Measurements from ENCODE around the gene SLC7A1. TPM values are rescaled to one million over a fixed set of nuclear protein-coding genes. Genes with fewer than 3 reads are reported as not detected.
A peak's percentile ranks its signal among the peaks of the same experiment; 100 is the strongest.

SLC7A1 gene
- polyA plus RNA-seq, 3 donors, result 0.89 to 2.2 (median 0.92) TPM

DNA sequence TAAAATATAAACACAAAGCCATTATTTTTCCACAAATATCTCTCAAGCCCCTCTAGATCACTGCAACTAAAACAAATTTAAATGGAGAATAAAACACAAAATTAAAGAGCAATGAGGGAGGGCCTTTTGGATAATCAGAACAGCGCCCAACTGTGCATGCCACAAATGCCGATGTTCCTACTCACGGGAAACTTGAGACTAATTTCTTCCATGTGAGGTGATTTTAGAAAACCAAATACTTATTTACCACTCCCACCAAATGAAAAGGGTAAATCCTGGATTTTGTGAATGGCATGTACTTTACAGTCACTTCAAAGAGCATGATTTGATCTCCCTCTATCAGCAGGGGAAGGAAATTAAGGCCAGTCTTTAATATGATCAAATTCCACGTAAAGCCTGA, 74.8 kb downstream of the SLC7A1 start:
- intact Hi-C loops (cut with micrococcal nuclease), result no loop called here
- H3K4me1 ChIP-seq (ENCODE audit: control insufficient read depth in 1 of 2, insufficient read depth in 2 of 2, low read length in 2 of 2), result no peaks in the 10 kb centered on the region
- H2AFZ ChIP-seq (ENCODE audit: insufficient read depth, low read depth, low read length, poor library complexity, severe bottlenecking), result no peak overlapping the region
- no peaks in the 10 kb centered on the region for H4K20me1 ChIP-seq (ENCODE audit: insufficient read depth, low read length)
- no peak overlapping the region for H3K4me3 ChIP-seq (replicated peaks in 1 of 3; ENCODE audit: low read depth in 2 of 3, low read length in 3 of 3)
- H3K9me3 Mint-ChIP-seq, result peaks cover 0 to 2% (median 0%) of the 10 kb centered on the region in 7 donors
- H3K9ac ChIP-seq (ENCODE audit: insufficient read depth, low read length, poor library complexity, severe bottlenecking), result no peak overlapping the region
- peaks cover 72 to 76% of the 10 kb centered on the region in 2 donors for H3K36me3 Mint-ChIP-seq
- H3K4me1 Mint-ChIP-seq, result no peaks in the 10 kb centered on the region
- no peaks in the 10 kb centered on the region for H3K9me3 ChIP-seq (replicated peaks in 1 of 2; ENCODE audit: control insufficient read depth in 1 of 2, insufficient read depth in 1 of 2, low read length in 2 of 2)
- H3K79me2 ChIP-seq (ENCODE audit: insufficient read depth, low read length), result no peaks in the 10 kb centered on the region
- WGBS (ENCODE audit: insufficient coverage), result no CpG with 5 or more reads among the region's 4 CpGs
- no peak overlapping the region for H3K27ac ChIP-seq (ENCODE audit: low read depth in 1 of 2, low read length in 2 of 2)
- H3K36me3 ChIP-seq (replicated peaks in 1 of 2; ENCODE audit: control insufficient read depth in 1 of 2, insufficient read depth in 2 of 2, low read length in 2 of 2), result peaks cover 76 to 90% of the 10 kb centered on the region in 2 donors
- no peaks in the 10 kb centered on the region for H3K27me3 ChIP-seq (ENCODE audit: control insufficient read depth in 2 of 2, insufficient read depth in 2 of 2, low read length in 2 of 2)
- no peak for DNase-seq
- no peak overlapping the region for H3K4me3 Mint-ChIP-seq
- H3K27me3 Mint-ChIP-seq (ENCODE audit: low read depth in 3 of 3), result peaks cover 0 to 2% (median 0%) of the 10 kb centered on the region in 3 donors
- TF ChIP-seq, protein P1, sequence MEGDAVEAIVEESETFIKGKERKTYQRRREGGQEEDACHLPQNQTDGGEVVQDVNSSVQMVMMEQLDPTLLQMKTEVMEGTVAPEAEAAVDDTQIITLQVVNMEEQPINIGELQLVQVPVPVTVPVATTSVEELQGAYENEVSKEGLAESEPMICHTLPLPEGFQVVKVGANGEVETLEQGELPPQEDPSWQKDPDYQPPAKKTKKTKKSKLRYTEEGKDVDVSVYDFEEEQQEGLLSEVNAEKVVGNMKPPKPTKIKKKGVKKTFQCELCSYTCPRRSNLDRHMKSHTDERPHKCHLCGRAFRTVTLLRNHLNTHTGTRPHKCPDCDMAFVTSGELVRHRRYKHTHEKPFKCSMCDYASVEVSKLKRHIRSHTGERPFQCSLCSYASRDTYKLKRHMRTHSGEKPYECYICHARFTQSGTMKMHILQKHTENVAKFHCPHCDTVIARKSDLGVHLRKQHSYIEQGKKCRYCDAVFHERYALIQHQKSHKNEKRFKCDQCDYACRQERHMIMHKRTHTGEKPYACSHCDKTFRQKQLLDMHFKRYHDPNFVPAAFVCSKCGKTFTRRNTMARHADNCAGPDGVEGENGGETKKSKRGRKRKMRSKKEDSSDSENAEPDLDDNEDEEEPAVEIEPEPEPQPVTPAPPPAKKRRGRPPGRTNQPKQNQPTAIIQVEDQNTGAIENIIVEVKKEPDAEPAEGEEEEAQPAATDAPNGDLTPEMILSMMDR (IDR thresholded peaks at IDR 0.05), result no peak
- H3K4me2 ChIP-seq (replicated peaks; ENCODE audit: extremely low read depth, low read length, poor library complexity, severe bottlenecking), result no peak overlapping the region
- H3K27ac Mint-ChIP-seq, result no peak overlapping the region

DNA sequence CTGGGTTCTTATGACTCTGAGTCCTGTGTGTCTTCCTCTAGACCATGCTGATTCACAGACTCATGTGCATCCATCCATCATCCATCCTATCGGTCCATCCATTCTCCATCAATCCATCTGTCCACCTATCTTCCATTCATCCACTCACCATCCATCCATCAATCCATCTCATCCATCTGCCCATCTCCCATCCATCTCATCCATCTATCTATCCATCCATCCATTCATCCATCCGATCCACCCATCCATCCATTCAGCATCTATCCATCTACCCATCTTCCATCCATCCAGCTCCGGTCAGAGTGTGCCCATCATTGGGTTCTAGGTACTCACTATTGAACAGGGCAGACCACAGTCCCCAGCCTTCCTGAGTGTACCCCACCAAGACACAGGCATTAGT, 75.6 kb downstream of the SLC7A1 start:
- Histone ChIP-seq H3K9me3 (replicated peaks in 1 of 2; ENCODE audit: control insufficient read depth in 1 of 2, insufficient read depth in 1 of 2, low read length in 2 of 2) (no peaks in the 10 kb centered on the region), H3K79me2 (ENCODE audit: insufficient read depth, low read length) (no peaks in the 10 kb centered on the region), H3K27me3 (ENCODE audit: control insufficient read depth in 2 of 2, insufficient read depth in 2 of 2, low read length in 2 of 2) (no peaks in the 10 kb centered on the region), H3K4me3 (replicated peaks in 1 of 3; ENCODE audit: low read depth in 2 of 3, low read length in 3 of 3) (no peak overlapping the region), H3K9ac (ENCODE audit: insufficient read depth, low read length, poor library complexity, severe bottlenecking) (no peak overlapping the region), H3K4me2 (replicated peaks; ENCODE audit: extremely low read depth, low read length, poor library complexity, severe bottlenecking) (no peak overlapping the region), H4K20me1 (ENCODE audit: insufficient read depth, low read length) (no peaks in the 10 kb centered on the region), H3K36me3 (replicated peaks in 1 of 2; ENCODE audit: control insufficient read depth in 1 of 2, insufficient read depth in 2 of 2, low read length in 2 of 2) (peaks cover 83 to 98% of the 10 kb centered on the region in 2 donors), H2AFZ (ENCODE audit: insufficient read depth, low read depth, low read length, poor library complexity, severe bottlenecking) (no peak overlapping the region), H3K27ac (ENCODE audit: low read depth in 1 of 2, low read length in 2 of 2) (no peak overlapping the region), H3K4me1 (ENCODE audit: control insufficient read depth in 1 of 2, insufficient read depth in 2 of 2, low read length in 2 of 2) (no peaks in the 10 kb centered on the region)
- Mint-ChIP-seq H3K9me3 (peaks cover 0 to 2% (median 0%) of the 10 kb centered on the region in 7 donors), H3K27ac (peak overlapping the region in 1 of 7 donors; percentile 0), H3K4me3 (no peak overlapping the region), H3K36me3 (peaks cover 74 to 75% of the 10 kb centered on the region in 2 donors), H3K4me1 (no peaks in the 10 kb centered on the region), H3K27me3 (ENCODE audit: low read depth in 3 of 3) (peaks cover 0 to 2% (median 0%) of the 10 kb centered on the region in 3 donors)
- intact Hi-C loops (cut with micrococcal nuclease), result no loop called here
- TF ChIP-seq, protein P1 (IDR thresholded peaks at IDR 0.05), result no peak
- DNase-seq, result no peak
- 92% methylated on average over 3 of the region's 3 CpGs for whole genome bisulfite sequencing (ENCODE audit: insufficient coverage)

Measured in CD14-positive monocyte (primary cell).